ENCODE data around the gene SPECC1.

SPECC1 gene

DNA sequence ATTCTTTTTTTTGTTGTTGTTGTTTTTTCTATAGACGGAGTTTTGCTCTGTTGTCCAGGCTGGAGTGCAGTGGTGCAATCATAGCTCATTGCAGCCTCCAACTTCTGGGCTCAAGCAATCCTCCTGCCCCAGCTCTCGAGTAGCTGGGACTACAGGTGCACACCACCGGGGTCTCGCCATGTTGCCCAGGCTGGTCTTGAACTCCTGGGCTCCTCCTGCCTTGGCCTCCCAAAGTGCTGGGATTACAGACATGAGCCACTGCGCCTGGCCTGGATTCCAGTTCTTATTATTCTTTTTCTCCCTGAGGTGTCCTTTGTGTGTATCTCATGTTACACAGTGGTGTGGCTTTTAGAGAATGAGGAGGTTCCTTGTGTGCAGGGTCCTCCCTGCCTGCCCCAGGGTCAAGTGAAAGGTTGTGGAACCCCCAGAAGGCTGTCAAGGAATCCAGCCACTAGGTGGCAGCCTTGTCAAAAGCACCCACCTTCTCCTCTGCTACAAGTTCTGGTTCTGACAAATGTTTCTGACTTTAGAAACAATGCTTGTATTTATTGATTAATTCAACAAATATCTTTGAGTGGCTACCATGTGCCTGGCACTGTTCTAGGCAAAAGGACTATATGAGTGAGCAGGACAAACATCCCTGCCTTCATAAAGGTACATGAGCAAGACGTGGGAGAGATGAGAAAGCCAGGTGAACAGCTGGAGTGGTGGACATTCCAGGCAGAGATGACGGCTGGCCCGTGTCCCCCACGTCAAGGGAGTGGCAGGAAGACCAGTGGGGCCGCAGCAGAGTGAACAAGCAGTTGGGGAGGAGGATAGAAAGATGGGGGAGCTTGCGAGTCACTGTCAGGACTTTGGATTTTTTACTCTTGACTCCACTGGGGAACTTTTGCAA is 112.4 kb downstream of the SPECC1 start:
- no peak overlapping the region for H3K27ac ChIP-seq
- DNase-seq (ENCODE audit: low read depth, low spot score), result no peak

DNA sequence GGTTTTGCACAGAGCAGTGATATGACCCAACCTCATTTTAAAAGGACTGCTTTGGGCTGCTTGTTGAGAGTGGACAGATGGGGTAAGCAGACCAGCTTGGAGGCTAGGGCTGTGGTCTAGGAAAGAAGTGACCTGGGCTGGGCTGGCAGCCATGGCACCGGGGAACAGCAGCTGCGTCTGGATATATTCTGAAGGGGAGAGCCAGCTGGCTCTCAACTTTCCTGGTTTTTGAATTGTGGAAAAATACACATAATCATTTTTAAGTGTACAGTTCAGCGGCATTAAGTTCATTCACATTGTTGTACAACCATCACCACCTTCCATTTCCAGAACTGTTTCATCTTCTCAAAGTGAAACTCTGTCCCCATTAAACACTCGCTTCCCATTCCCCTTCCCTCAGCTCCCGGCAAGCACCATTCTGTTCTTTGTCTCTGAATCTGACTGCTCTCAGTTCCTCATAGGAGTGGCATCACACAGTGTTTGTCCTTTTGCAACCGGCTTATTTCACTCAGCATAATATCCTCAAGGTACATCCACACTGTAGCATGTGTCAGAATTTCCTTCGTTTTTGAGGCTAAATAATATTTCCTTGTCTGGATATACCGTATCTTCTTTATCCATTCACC is 113.2 kb downstream of the SPECC1 start:
- DNase-seq (ENCODE audit: low read depth, low spot score), result no peak
- no peak overlapping the region for H3K27ac ChIP-seq

DNA sequence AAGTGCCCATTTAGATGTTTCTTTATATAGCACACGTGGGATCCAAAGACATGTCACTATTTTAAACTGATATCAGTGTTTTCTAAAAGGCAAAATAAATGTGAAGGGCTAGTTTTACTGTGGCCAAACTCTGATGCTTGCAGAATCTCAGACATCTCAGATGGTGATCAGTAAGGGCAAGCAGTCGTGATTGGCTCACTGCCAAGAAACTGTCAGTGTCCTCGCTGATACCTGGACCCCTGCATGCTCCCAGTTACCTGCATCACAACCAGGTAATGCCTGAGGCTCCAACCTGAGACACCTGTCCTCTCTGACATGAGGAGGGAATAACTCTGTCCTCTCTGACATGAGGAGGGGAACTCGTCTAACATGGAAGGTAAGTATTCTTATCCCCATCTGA is 114.0 kb downstream of the SPECC1 start:
- no peak for DNase-seq (ENCODE audit: low read depth, low spot score)

DNA sequence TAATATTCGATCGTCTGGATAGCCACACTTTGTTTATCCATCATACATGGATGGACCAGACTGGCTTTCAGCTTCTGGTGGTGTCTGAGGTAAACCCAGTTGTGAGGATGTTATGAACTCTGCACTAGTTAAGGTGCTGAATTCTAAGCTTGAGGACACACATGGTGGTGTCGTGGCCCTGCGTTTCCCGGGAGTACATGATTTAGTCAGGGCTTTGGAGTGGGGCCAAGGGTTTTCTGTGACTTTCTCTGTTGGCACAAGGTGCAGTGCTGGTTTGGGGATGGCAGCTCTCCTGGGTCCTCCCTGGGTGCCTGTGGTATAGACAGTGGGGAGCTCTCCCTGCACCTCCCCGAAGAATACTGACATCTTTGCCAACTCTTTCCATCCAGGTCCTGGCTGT is 116.6 kb downstream of the SPECC1 start:
- DNase-seq (ENCODE audit: low read depth, low spot score), result no peak
- no peak overlapping the region for H3K27ac ChIP-seq

More for the DNA sequence above, 114.0 kb downstream of the SPECC1 start:
- H3K27ac ChIP-seq, result no peak overlapping the region

DNA sequence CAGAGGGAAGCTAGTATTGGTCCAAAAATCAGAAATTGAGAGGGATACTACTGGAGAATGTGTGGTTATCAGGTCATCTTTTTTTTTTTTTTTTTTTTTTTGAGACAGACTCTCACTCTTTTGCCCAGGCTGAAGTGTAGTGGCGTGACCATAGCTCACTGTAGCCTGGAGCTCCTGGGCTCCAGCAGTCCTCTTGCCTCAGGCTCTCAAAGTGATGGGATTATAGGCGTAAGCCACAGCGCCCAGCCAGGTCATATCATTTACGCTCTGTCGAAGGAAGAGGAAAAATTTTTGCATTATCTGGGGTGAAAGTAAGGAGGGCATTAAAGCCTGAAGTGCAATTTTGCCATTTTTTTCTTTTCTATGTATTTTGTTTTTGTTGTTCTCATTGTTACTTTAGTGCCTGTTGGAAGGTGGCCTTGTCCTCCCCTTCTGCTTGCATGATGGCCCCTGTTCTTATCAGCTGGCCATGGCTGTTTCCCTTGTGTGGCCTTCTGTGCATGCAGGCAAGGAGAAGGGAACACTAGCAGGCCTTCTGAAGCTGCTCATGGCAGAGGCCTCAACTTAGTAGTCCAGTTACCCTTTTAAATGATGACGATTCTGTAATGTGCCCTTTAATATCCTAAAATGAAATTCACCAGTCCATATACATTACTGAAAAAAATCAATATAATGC is 118.3 kb downstream of the SPECC1 start:
- DNase-seq (ENCODE audit: low read depth, low spot score), result no peak
- H3K27ac ChIP-seq, result no peak overlapping the region

DNA sequence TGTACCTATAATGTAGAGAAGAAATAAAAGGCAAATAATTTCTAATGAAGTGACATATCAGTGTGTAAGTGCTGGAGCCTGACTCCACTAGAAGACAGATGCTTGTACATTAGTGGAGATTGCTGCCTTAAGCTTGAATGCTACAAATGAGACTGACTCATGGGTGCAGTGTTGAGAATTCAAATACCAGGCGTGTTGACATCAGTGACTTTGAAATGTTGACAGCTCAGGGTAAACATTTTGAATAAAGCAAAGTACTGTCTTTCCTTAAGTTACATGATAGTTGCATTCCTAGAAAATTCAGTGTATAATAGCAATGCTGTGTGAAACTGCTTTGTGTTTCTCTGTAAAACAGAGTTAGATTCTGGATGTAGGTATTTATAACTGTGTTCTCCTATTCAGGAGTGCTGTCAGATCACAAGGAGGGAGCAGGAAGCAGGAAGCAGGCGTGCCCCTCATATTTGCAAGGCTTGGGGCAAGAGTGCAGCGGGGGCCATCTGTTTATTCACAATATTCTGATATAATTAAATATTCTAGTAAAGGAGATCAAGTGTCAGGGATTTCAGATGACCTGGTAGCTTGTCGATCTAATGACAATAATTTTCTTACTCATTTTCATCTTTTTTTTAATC is 119.0 kb downstream of the SPECC1 start:
- no peak for DNase-seq (ENCODE audit: low read depth, low spot score)
- no peak overlapping the region for H3K27ac ChIP-seq

DNA sequence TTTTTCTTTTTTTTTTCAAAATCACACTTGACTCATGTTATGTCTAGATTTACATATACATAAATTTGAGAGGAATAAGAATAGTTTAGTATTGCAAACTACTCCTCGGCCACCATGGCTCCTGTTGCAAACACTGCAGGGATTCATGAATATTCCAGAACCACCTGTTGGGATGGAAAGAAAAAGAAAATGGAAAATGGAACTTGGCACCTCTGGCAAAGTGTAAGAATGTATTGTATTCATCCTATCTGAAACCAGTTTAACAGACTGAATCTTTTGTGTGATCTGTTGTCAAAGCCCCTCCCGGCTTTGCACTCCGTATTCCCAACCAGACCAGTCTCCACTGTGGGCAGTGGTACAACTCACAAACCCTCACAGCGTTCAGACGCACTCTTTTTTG is 124.4 kb downstream of the SPECC1 start:
- DNase-seq (ENCODE audit: low read depth, low spot score), result no peak
- no peak overlapping the region for H3K27ac ChIP-seq

DNA sequence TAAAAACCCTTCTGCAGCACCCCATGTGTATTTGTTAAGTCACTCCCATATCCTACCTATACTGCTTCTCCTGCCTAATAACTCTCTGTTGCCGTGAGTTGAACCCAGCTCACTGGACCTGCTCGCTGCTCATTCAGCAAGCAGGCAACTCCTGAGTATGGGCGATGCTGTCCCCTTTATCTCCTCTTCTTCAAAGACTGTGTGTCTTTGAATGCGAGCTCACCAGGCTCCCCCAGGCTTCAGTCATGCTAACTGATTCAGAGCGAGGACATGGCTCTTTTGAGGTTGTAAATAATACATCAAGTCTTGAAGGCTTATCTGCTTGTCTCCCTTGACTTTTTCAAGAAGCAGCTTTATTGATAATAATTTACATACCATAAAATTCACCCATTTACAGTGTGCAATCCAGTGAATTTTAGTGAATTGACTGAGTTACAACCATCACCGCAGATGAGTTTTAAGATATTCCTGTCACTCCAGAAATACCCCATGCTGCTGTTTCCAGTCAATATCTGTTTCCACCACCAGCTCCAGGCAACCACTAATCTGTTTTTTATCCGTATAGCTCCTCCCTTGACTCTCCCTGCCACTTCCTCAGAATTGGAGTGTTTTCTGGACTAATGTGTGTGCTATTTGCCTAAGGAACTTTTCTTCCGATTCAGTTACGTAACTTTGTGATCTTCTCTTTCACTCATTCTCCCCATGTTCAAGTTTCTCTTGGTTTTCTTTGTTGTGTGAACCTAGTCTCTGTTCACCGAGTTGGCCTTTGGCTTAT is 132.2 kb downstream of the SPECC1 start:
- no peak overlapping the region for H3K27ac ChIP-seq
- DNase-seq (ENCODE audit: low read depth, low spot score), result no peak

DNA sequence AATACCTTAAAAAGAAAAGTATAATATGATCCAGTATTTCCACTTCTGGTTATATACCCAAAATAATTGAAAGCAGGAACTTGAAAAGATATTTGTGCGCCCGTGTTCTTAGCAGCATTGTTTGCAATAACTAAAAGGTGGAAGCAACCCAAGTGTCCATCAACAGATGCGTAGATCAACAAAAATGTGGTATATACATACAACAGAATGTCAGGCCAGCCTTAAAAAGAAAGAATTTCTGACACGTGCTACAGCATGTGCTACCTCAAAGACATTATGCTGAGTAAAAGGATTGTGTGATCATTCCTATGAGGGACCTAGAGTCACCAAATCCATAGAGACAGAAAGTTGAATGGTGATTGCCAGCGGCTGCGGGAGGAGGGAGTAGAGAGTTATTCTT is 133.1 kb downstream of the SPECC1 start:
- no peak for DNase-seq (ENCODE audit: low read depth, low spot score)
- H3K27ac ChIP-seq, result no peak overlapping the region

DNA sequence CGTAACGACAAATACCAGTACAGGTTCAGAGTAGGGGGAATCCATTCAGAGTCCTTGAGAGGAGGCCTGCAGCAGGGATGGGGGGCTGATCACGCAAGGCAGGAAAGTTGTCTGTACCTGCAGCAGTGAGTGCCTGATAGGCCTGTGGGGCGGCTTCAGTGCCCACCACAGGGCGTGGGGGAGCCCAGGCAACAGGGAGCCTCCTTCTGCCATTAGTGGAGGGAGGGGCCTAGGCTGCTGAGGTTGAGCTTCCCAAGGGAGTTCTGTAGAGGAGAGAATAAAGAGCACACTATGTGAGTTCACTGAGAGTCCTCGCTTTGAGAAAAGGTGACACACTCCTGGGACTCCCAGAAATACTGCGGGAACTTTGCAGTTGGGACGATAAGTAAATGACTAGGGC is 134.6 kb downstream of the SPECC1 start:
- no peak for DNase-seq (ENCODE audit: low read depth, low spot score)
- no peak overlapping the region for H3K27ac ChIP-seq

DNA sequence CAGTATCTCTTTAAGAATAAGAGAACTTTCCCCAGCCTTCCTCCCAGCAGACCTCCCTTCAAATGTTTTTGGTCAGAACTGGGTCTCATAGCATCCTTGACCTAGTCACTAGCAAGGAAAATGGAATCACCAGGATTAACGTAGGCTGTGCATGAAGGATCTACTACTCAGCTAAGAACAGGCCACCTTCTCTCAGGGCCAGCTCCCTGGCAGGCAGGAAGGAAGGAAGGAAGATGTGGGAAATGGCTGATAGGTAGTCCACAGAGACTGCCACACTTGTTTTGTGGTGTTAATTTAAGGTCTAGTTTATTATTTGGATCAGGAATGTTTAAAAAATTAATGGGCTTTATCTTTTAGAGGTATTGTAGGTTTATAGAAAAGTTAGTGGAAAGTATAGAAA is 136.4 kb downstream of the SPECC1 start:
- DNase-seq (ENCODE audit: low read depth, low spot score), result no peak
- H3K27ac ChIP-seq, result no peak overlapping the region

DNA sequence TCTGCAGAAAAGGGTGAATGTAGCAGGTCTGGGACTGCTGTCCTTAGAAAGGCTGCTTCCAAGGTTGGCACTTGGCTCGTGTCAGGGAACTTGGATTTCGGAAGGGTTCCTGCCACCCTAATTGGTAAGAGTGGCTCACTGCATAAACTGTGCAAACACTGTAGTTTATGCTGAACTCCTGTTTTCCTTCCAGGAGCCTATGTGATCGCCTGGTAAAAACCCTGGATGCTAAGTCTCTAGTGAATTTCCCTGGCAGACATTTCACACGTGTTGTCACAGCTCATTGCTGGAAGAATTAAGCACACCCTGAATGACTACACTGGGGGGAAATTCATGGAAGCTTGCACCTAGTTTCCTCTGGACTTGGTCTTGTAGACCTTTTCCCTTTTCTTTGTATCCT is 140.1 kb downstream of the SPECC1 start:
- H3K27ac ChIP-seq, result no peak overlapping the region
- no peak for DNase-seq (ENCODE audit: low read depth, low spot score)

DNA sequence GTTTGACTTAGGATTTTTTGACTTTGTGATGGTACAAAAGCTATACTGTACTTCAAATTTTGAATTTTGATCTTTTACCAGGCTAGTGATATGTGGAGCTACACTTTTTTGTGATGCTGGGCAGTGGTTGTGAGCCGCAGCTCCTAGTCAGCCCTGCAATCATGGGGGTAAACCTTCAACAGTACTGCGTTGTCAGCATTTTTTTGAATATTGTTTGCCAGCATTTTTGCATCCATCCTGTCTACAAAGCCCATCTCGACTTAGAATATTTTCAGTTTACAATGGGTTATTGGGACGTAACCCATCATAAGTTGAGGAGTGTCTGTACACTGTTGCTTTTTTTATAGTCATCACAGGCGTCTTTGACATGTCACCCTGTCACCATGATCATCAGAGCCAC is 142.0 kb downstream of the SPECC1 start:
- no peak for DNase-seq (ENCODE audit: low read depth, low spot score)
- H3K27ac ChIP-seq, result no peak overlapping the region

DNA sequence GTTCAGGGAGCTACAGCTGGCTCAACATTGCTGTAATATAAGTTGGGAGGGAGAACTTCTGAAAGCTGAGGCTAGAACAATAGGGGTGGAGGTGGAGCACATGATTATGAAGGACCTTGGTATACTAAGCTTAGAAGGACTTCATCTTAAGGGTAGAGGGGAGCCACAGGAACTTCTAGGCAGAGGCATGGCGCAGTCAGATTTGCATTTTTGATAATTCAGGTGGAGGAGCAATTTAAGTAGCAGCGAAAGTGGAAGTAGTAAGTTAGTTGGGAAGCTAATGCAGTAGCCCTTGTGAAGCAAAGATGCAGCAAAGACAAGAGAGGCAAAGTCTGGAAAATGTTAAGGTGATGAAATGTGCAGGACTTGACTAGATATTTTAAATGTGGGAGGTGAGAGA is 144.1 kb downstream of the SPECC1 start:
- H3K27ac ChIP-seq, result no peak overlapping the region

DNA sequence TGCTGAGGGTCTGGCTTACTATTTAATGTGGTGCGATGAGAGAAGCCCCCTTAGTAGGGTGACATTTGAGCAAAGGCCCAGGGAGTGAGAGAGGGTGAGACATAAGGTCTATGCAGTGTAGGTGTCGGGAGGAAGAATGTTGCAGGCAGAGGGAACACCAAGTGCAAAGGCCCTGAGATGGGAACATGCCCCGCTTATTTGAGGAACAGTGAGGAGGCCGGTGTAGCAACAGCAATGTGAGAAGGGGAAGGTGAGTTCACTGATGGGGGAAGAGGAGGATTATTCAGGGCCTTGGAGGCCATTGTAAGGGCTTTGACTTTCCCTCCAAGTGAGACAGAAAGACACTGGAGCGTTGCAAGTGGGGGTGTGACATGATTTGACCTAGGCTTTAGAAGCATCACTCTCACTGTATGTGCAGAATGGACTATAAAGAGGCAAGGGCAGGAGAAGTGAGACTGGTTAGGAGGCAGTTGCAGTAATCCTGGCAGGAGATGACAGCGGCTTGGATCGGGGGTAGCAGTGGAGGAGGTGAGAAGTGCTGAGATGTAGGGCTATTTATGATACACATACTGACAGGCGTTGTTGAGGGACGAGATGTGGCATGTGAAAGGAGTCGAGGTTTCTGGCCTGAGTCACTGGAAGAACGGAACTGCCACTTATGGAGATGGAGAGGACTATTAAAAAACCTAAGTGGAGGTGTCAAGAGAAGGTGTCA is 145.3 kb downstream of the SPECC1 start:
- H3K27ac ChIP-seq, result no peak overlapping the region
- DNase-seq (ENCODE audit: low read depth, low spot score), result no peak

More for the DNA sequence above, 144.1 kb downstream of the SPECC1 start:
- no peak for DNase-seq (ENCODE audit: low read depth, low spot score)

DNA sequence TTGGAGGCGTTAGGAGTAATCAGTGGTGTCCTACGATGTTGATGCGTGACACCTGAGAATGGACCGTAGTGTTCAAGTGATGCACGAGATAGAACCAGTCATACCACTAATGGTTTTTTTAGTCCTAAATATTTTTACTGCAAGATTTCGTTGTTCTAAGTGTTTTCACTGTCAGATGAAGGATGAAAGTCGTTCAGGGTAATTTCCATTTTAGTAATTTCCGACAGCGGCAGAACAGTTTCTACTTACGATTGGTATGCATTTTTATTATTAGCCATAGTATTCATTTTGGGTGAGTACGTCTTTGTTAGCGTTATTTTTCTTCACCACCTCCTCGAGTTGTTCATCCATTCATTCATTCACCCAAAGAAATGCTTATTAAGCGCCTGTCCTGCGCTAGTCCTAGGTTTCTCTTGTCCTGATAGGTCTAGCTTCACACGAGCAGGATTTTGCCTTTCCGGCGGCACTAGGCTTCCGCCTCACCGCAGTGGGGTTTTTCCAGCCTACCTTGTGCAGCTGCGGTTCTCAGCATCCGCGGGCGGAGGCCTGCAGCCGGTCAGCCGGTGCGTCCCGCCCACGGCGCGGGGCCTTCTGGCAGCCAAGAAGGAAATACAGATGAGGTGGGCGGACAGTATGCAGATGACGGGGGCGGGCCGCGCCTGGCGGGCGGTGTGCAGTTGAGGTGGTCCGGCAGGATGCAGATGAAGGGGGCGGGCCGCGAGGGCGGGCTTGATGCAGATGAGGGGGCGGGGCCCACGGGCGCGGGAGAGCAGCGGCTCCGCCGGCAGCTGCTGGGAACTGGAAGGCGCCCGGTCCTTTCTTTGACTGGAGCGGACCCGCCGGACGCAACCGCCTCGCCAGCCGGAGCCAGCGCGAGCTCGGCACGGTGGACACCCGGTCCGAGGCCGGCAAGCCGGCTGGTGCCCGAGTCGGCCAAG is 146.4 kb downstream of the SPECC1 start:
- peak; percentile 93 for DNase-seq (ENCODE audit: low read depth, low spot score)
- peak overlapping the region; percentile 90 for H3K27ac ChIP-seq

DNA sequence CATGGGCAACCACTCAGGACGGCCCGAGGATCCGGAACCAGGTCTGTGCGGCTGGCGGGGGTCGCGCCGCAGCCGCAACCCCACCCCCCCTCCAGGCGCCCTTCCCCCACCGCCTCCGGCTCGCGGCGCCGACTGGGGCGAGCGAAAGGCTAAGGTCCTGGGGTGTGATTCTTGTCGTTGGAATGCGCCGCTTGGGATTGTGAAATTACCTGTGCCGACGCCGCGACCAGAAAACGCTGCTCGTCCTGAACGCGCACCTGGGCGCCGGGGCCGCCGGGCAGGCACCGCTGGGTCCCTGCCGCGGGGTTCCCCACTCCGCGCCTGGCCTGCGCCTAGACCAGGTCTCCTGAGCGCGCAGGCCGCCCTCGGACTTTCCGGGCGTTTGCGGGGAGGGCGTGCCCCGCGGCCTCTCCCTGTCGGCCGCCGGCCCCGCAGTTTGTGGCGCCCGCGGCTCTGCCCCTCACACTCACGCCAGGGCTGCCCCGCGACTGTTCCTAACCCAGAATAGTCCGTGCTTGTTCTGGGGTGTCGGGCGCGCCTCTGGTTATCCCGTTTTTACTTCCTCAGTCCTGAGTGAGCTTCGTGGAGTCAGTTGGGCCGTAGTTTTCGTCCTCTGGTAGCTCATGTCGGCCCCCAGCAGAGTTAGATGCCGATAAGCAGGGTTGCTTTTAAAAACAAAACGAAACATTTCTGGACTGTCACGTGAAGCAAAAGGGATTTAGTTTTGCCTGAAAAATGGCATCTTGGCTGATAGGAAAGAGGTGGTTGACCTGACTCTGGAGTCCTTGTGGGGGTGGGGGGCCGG is 147.2 kb downstream of the SPECC1 start:
- DNase-seq (ENCODE audit: low read depth, low spot score), result peak; percentile 20
- H3K27ac ChIP-seq, result peak overlapping the region; percentile 90

DNA sequence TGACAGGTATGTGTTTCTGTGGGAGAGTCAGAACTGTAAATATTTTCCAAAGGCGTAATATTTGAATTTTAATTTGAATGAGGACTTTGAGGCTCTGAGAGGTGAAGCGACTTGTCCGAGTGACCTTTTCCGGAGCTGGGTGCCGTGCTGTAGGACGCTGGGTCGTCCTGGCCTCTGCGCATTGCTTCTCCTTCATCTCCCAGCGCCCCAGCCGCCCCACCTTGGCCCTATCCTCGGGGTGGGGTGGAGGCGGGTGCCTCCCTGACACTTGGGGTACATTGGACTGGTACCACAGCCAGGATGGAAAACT is 147.8 kb downstream of the SPECC1 start:
- DNase-seq (ENCODE audit: low read depth, low spot score), result no peak
- peak overlapping the region; percentile 90 for H3K27ac ChIP-seq
